ENCODE data around the gene ABR. TPM values are rescaled to one million over a fixed set of nuclear protein-coding genes. Genes with fewer than 3 reads are reported as not detected.

ABR gene
- polyA plus RNA-seq, 2 of the 4 experiments (the other 2 are of a cell fraction), result 70.9 to 73.8 TPM

GRCh38 chr17:1192911-1193699 lies 13.3 kb upstream of the ABR start:
- no peak for ATAC-seq
- CTCF ChIA-PET, result interaction anchor here (1.0 to 15.7 kb wide), 7 partner anchors 6 to 212 kb away, joined by 4 to 324 read pairs (median 10); no protein-coding TSS in a partner anchor

GRCh38 chr17:1190751-1191331 lies 11.1 kb upstream of the ABR start:
- H3K4me1 ChIP-seq, result peaks cover 4% of the 10 kb centered on the region; the same call in 1 of the 3 replicates
- H3K27ac ChIP-seq, result no peak overlapping the region
- CTCF ChIA-PET, result interaction anchor here (0.9 to 15.7 kb wide), 6 partner anchors 9 to 142 kb away, joined by 4 to 324 read pairs (median 8); no protein-coding TSS in a partner anchor
- DNase-seq (ENCODE audit: low read depth in 1 of 2, low spot score in 1 of 2), result no peak
- WGBS (ENCODE audit: missing lambda C conversion rate), result 79% methylated on average over 25 of the region's 25 CpGs
- H3K4me3 ChIP-seq, result no peak overlapping the region
- FAIRE-seq, result no peak
- POLR2A ChIA-PET, result no interaction called here
- ATAC-seq, result no peak
- no peaks in the 10 kb centered on the region for H3K9me3 ChIP-seq
- TF ChIP-seq, protein P1, sequence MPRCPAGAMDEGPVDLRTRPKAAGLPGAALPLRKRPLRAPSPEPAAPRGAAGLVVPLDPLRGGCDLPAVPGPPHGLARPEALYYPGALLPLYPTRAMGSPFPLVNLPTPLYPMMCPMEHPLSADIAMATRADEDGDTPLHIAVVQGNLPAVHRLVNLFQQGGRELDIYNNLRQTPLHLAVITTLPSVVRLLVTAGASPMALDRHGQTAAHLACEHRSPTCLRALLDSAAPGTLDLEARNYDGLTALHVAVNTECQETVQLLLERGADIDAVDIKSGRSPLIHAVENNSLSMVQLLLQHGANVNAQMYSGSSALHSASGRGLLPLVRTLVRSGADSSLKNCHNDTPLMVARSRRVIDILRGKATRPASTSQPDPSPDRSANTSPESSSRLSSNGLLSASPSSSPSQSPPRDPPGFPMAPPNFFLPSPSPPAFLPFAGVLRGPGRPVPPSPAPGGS (IDR thresholded peaks at IDR 0.05), result no peak
- TF ChIP-seq FOSB (CRISPR knock-in tag; IDR thresholded peaks at IDR 0.05), result no peak
- no peak for TF ChIP-seq ZC3H11A (IDR thresholded peaks at IDR 0.05)
- TF ChIP-seq EHMT2 (IDR thresholded peaks at IDR 0.05; ENCODE audit: low read depth), result no peak
- TF ChIP-seq EP300 (IDR thresholded peaks at IDR 0.05), result no peak
- no peak overlapping the region for H3K4me2 ChIP-seq

More at GRCh38 chr17:1192911-1193699, 13.3 kb upstream of the ABR start:
- Histone ChIP-seq H3K4me2 (no peak overlapping the region), H3K4me3 (no peak overlapping the region), H3K27ac (no peak overlapping the region), H3K4me1 (no peaks in the 10 kb centered on the region), H3K9me3 (no peaks in the 10 kb centered on the region)
- TF ChIP-seq ZNF302 (CRISPR knock-in tag; IDR thresholded peaks at IDR 0.05) (no peak), FOSL2 (IDR thresholded peaks at IDR 0.05) (no peak), FOSL2 (CRISPR knock-in tag; IDR thresholded peaks at IDR 0.05) (no peak), ZFP36 (IDR thresholded peaks at IDR 0.05; ENCODE audit: borderline replicate concordance, partially characterized antibody) (no peak), JUNB (IDR thresholded peaks at IDR 0.05) (no peak), RCOR1 (IDR thresholded peaks at IDR 0.05; ENCODE audit: low read depth, low read length) (no peak), HOXB13 (CRISPR knock-in tag; IDR thresholded peaks at IDR 0.05; ENCODE audit: low read depth) (no peak), JUN (IDR thresholded peaks at IDR 0.05) (no peak), ESRRA (IDR thresholded peaks at IDR 0.05; ENCODE audit: borderline replicate concordance, low read length) (no peak)
- TF ChIP-seq, protein P2, sequence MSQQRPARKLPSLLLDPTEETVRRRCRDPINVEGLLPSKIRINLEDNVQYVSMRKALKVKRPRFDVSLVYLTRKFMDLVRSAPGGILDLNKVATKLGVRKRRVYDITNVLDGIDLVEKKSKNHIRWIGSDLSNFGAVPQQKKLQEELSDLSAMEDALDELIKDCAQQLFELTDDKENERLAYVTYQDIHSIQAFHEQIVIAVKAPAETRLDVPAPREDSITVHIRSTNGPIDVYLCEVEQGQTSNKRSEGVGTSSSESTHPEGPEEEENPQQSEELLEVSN (IDR thresholded peaks at IDR 0.05; ENCODE audit: borderline replicate concordance, low read depth), result no peak
- TF ChIP-seq, protein P1 (IDR thresholded peaks at IDR 0.05), result no peak
- no peak for FAIRE-seq
- POLR2A ChIA-PET, result no interaction called here
- 79% methylated on average over 31 of the region's 31 CpGs for WGBS (ENCODE audit: missing lambda C conversion rate)
- no peak for DNase-seq (ENCODE audit: low read depth in 1 of 2, low spot score in 1 of 2)

GRCh38 chr17:1188812-1189504 lies 9.2 kb upstream of the ABR start:
- FAIRE-seq, result no peak
- TF ChIP-seq EHF (CRISPR knock-in tag; IDR thresholded peaks at IDR 0.05) (no peak), ZFP36 (IDR thresholded peaks at IDR 0.05; ENCODE audit: borderline replicate concordance, partially characterized antibody) (no peak)
- no peak overlapping the region for H3K4me3 ChIP-seq
- peaks cover 4% of the 10 kb centered on the region; the same call in 1 of the 3 replicates for H3K4me1 ChIP-seq
- no peak overlapping the region for H3K4me2 ChIP-seq
- ChIA-PET CTCF (interaction anchor here (1.2 to 15.7 kb wide), 15 partner anchors 9 to 129 kb away, joined by 3 to 324 read pairs (median 33); no protein-coding TSS in a partner anchor), POLR2A (no interaction called here)
- no peak overlapping the region for H3K27ac ChIP-seq
- no peak for DNase-seq (ENCODE audit: low read depth in 1 of 2, low spot score in 1 of 2)
- WGBS (ENCODE audit: missing lambda C conversion rate), result 70% methylated on average over 20 of the region's 20 CpGs
- no peak for ATAC-seq
- no peaks in the 10 kb centered on the region for H3K9me3 ChIP-seq
